ENCODE results near the gene KSR1.
"Not testable (repeated sequence)": the region's sequence is repeated elsewhere in the genome, so short reads cannot be mapped to it uniquely, and the experiment has no call there.

The KSR1 gene

GRCh38 chr17:27631897-27632725 is 175.9 kb downstream of the KSR1 start:
- Histone ChIP-seq H3K79me2 (ENCODE audit: insufficient read depth, low read depth) (no peaks in the 10 kb centered on the region), H3K27ac (no peak overlapping the region), H3K4me2 (no peak overlapping the region), H3K4me1 (ENCODE audit: low read depth, poor library complexity, severe bottlenecking) (peaks cover 7% of the 10 kb centered on the region), H3K9ac (no peak overlapping the region), H3K27me3 (ENCODE audit: insufficient read depth, low read depth) (no peaks in the 10 kb centered on the region), H3K4me3 (IDR thresholded peaks at IDR 0.05; ENCODE audit: insufficient read depth, low read depth, low read length) (no peak overlapping the region), H3K36me3 (ENCODE audit: insufficient read depth) (no peaks in the 10 kb centered on the region), H4K20me1 (ENCODE audit: insufficient read depth) (no peaks in the 10 kb centered on the region), H2AFZ (ENCODE audit: low read depth) (no peak overlapping the region)
- TF ChIP-seq CTCF (conservative IDR thresholded peaks at IDR 0.05; ENCODE audit: low read depth, low read length) = no peak

- H3K36me3 ChIP-seq (ENCODE audit: insufficient read depth); H3K4me1 ChIP-seq (ENCODE audit: low read depth, poor library complexity, severe bottlenecking); H3K4me2 ChIP-seq; H2AFZ ChIP-seq (ENCODE audit: low read depth); H3K9ac ChIP-seq; H4K20me1 ChIP-seq (ENCODE audit: insufficient read depth); H3K4me3 ChIP-seq (IDR thresholded peaks at IDR 0.05; ENCODE audit: insufficient read depth, low read depth, low read length); H3K27ac ChIP-seq; H3K79me2 ChIP-seq (ENCODE audit: insufficient read depth, low read depth); H3K27me3 ChIP-seq (ENCODE audit: insufficient read depth, low read depth): not testable (repeated sequence)
Measured at GRCh38 chr17:27632766-27633165, 176.5 kb downstream of the KSR1 start.

GRCh38 chr17:27633312-27634025 is 177.2 kb downstream of the KSR1 start:
- no peak overlapping the region for H3K27ac ChIP-seq
- no peaks in the 10 kb centered on the region for H4K20me1 ChIP-seq (ENCODE audit: insufficient read depth)
- no peak overlapping the region for H3K4me2 ChIP-seq
- peaks cover 7% of the 10 kb centered on the region for H3K4me1 ChIP-seq (ENCODE audit: low read depth, poor library complexity, severe bottlenecking)
- no peaks in the 10 kb centered on the region for H3K27me3 ChIP-seq (ENCODE audit: insufficient read depth, low read depth)
- no peaks in the 10 kb centered on the region for H3K79me2 ChIP-seq (ENCODE audit: insufficient read depth, low read depth)
- H3K36me3 ChIP-seq (ENCODE audit: insufficient read depth) = no peaks in the 10 kb centered on the region
- no peak overlapping the region for H3K9ac ChIP-seq
- no peak overlapping the region for H3K4me3 ChIP-seq (IDR thresholded peaks at IDR 0.05; ENCODE audit: insufficient read depth, low read depth, low read length)
- no peak for TF ChIP-seq CTCF (conservative IDR thresholded peaks at IDR 0.05; ENCODE audit: low read depth, low read length)
- no peak overlapping the region for H2AFZ ChIP-seq (ENCODE audit: low read depth)

GRCh38 chr17:27634026-27634335 is 177.7 kb downstream of the KSR1 start:
- no peak overlapping the region for H3K27ac ChIP-seq
- no peaks in the 10 kb centered on the region for H3K36me3 ChIP-seq (ENCODE audit: insufficient read depth)
- no peak overlapping the region for H3K4me3 ChIP-seq (IDR thresholded peaks at IDR 0.05; ENCODE audit: insufficient read depth, low read depth, low read length)
- no peaks in the 10 kb centered on the region for H3K79me2 ChIP-seq (ENCODE audit: insufficient read depth, low read depth)
- no peak overlapping the region for H3K9ac ChIP-seq
- no peak overlapping the region for H2AFZ ChIP-seq (ENCODE audit: low read depth)
- H3K27me3 ChIP-seq (ENCODE audit: insufficient read depth, low read depth) = no peaks in the 10 kb centered on the region
- H3K4me2 ChIP-seq = no peak overlapping the region
- H4K20me1 ChIP-seq (ENCODE audit: insufficient read depth) = no peaks in the 10 kb centered on the region
- no peak for TF ChIP-seq CTCF (conservative IDR thresholded peaks at IDR 0.05; ENCODE audit: low read depth, low read length)
- peaks cover 7% of the 10 kb centered on the region for H3K4me1 ChIP-seq (ENCODE audit: low read depth, poor library complexity, severe bottlenecking)

- H3K36me3 ChIP-seq (ENCODE audit: insufficient read depth) = no peaks in the 10 kb centered on the region
- H3K27ac ChIP-seq = no peak overlapping the region
- TF ChIP-seq CTCF (conservative IDR thresholded peaks at IDR 0.05; ENCODE audit: low read depth, low read length) = no peak
- no peak overlapping the region for H2AFZ ChIP-seq (ENCODE audit: low read depth)
- no peak overlapping the region for H3K9ac ChIP-seq
- no peaks in the 10 kb centered on the region for H3K79me2 ChIP-seq (ENCODE audit: insufficient read depth, low read depth)
- H3K4me1 ChIP-seq (ENCODE audit: low read depth, poor library complexity, severe bottlenecking) = peaks cover 7% of the 10 kb centered on the region
- H3K4me2 ChIP-seq = no peak overlapping the region
- no peaks in the 10 kb centered on the region for H4K20me1 ChIP-seq (ENCODE audit: insufficient read depth)
- no peak overlapping the region for H3K4me3 ChIP-seq (IDR thresholded peaks at IDR 0.05; ENCODE audit: insufficient read depth, low read depth, low read length)
- H3K27me3 ChIP-seq (ENCODE audit: insufficient read depth, low read depth) = no peaks in the 10 kb centered on the region
Measured at GRCh38 chr17:27634776-27635175, 178.5 kb downstream of the KSR1 start.
